PC-9 (cell line): Measurements from ENCODE around the gene RNF151.

Experiments used
- CTCF ChIP-seq: fragments of 200-600 bp; sonication (generic); conservative IDR thresholded peaks from 2 replicates; pipeline ENCODE4 v1.6.1; 2017; ENCODE audit warnings: mixed run types, antibody characterized with exemption, mild to moderate bottlenecking, moderate library complexity
- EZH2 ChIP-seq: fragments of 200-600 bp; sonication (generic); IDR thresholded peaks from 2 replicates; pipeline ENCODE4 v1.8.0; 2017; ENCODE audit warnings: antibody characterized with exemption, low read depth

- TF ChIP-seq CTCF (no peak), EZH2 (no peak)
These were observed 41.4 kb downstream of the RNF151 start for GRCh38 chr16:2008009-2008526.
